ENCODE results near the gene GRIP2. TPM values are rescaled to one million over a fixed set of nuclear protein-coding genes. Genes with fewer than 3 reads are reported as not detected.

The GRIP2 gene
- total and polyA plus RNA-seq, 9 of the 15 experiments (the other 6 are each of a cell fraction or from before 2014, with no cell fraction given), result 0.01 TPM; not detected in 7

DNA sequence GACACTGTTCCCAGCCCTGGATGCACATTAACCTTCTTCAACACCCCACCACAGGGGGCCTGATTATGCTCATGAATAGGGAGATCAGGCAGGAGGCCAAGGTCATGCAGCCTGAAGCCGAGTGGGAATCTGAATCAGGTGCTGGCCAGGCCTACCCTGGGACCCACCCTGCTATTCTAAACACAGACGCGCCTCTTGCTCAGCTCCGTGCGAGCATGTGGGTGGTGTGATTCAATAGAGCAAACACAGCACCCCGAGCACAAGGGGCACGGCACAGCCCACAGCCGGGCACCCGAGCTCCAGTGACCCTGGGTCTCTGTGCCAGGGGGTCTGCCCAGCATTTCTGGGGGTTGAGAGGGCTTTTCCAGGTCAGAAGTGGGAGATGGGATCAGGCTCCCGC is 24.6 kb upstream of the GRIP2 start (continued):
- no peak for TF ChIP-seq HMGN3 (IDR thresholded peaks at IDR 0.05; ENCODE audit: borderline replicate concordance, extremely low read depth, insufficient read length, low read depth, low read length)

DNA sequence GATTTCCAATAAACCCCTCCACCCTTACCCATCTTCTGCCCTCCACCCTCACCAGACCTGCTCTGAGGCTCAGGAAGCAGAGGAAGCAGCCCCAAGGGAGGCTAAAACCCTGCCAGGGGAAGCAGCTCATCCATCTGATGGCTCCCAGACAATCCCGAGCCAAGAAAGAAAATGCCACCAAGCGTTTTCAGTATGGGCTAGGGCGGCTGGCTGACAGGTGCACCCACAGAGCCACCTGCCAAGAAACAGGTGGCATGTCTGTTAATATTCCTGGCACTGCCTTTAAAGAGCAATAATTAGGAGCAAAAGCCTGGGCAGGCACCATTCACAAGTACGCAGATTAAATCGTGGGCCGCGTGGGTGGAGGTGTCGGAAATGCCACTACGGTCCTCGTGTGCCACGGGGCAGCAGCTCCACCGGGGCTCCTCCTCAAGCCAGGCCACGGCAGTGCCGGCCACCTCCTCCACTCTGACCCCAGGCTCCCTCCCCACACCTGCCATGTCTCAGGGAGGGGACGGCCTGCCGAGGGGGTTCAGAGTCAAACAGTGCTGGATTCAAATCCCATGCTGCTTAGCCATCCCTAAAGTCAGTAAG is 23.9 kb upstream of the GRIP2 start:
- no peaks in the 10 kb centered on the region for H3K9me1 ChIP-seq (ENCODE audit: control insufficient read depth, insufficient read depth, low read length)
- no peaks in the 10 kb centered on the region for H3K79me2 ChIP-seq (ENCODE audit: control insufficient read depth, insufficient read depth, low read length)
- no peak overlapping the region for H3K9ac ChIP-seq (ENCODE audit: insufficient read depth in 1 of 2, low read depth in 2 of 2, low read length in 2 of 2)
- in situ Hi-C loops (cut with MboI) (no loop called here), intact Hi-C loops (cut with micrococcal nuclease) (no loop called here)
- no peak overlapping the region for H2AFZ ChIP-seq (ENCODE audit: low read depth, low read length)
- WGBS (ENCODE audit: insufficient coverage, low coverage, missing lambda C conversion rate), result 2% methylated on average over 16 of the region's 16 CpGs
- BruUV-seq (replicated peaks), result no TSS peak
- H3K36me3 ChIP-seq (ENCODE audit: control insufficient read depth, insufficient read depth, low read length), result no peaks in the 10 kb centered on the region
- CTCF ChIA-PET (ENCODE audit: low intra/inter-chr PET ratio), result no interaction called here
- TF ChIP-seq SRSF3 (IDR thresholded peaks at IDR 0.05; ENCODE audit: insufficient read depth, low read length) (no peak), EGR1 (conservative IDR thresholded peaks at IDR 0.05) (peak; percentile 46), ZNF436 (CRISPR knock-in tag; IDR thresholded peaks at IDR 0.05) (no peak)
- ATAC-seq (no peak), DNase-seq (ENCODE audit: extremely low read depth in 1 of 4, low spot score in 3 of 4) (no peak), FAIRE-seq (no peak)
- no peak overlapping the region for H3K27ac ChIP-seq (ENCODE audit: extremely low read depth, low read depth, low read length)
- no peaks in the 10 kb centered on the region for H3K9me3 ChIP-seq (replicated peaks; ENCODE audit: control insufficient read depth, insufficient read depth, low read depth, low read length)
- POLR2A ChIA-PET, result interaction anchor here (0.6 to 1.2 kb wide), 3 partner anchors 8 to 482 kb away, joined by 3 to 4 read pairs (median 3); no protein-coding TSS in a partner anchor
- H3K4me2 ChIP-seq (ENCODE audit: insufficient read depth, low read length), result no peak overlapping the region
- H3K4me3 ChIP-seq, result no peak overlapping the region
- H4K20me1 ChIP-seq (replicated peaks; ENCODE audit: control insufficient read depth, insufficient read depth, low read length), result peaks cover 10% of the 10 kb centered on the region
- H3K4me1 ChIP-seq (replicated peaks in 1 of 2; ENCODE audit: control insufficient read depth in 2 of 2, insufficient read depth in 2 of 2, low read length in 2 of 2), result peaks cover 0 to 3% of the 10 kb centered on the region in 2 experiments; a peak in 1 of 5 replicates
- H3K27me3 ChIP-seq (ENCODE audit: control insufficient read depth in 2 of 2, insufficient read depth in 2 of 2, low read length in 2 of 2), result peaks cover 23 to 69% of the 10 kb centered on the region in 2 experiments

Data from K562 (cell line).